A673 (cell line): ENCODE data around the gene GRID2. TPM values are rescaled to one million over a fixed set of nuclear protein-coding genes. Genes with fewer than 3 reads are reported as not detected.

Experiments
- BruUV-seq: library from RNA; stranded (reverse); fragments of 400-500 nt; replicated peaks from 2 replicates; lab custom pipeline; 2021; lab: Mats Ljungman, UMichigan
- CTCF ChIA-PET: fragments of 300-600 bp; sonication (Branson Sonifier 250); formaldehyde crosslinking; loops from one replicate; lab custom pipeline; 2022; ENCODE audit warnings: antibody characterized with exemption; lab: Charles Lee
- POLR2A ChIA-PET: fragments of 300-600 bp; sonication (Branson Sonifier 250); formaldehyde crosslinking; loops from one replicate; lab custom pipeline; 2022; ENCODE audit warnings: antibody characterized with exemption; ENCODE audit not compliant: low non-redundant PET; lab: Charles Lee
- DNase-seq: peaks from one replicate; pipeline ENCODE4 v3.0.0-alpha.2; 2015; ENCODE audit warnings: low spot score
- H3K27ac ChIP-seq: fragments of 200-600 bp; sonication (generic); 2 replicates; pipeline ENCODE4 v1.5.1; 2016; ENCODE audit warnings: mixed run types, low read depth, mild to moderate bottlenecking, mixed read lengths, antibody characterized with exemption, low read length; ENCODE audit not compliant: poor library complexity, severe bottlenecking
- H3K27me3 ChIP-seq: fragments of 200-600 bp; sonication (generic); replicated peaks from 2 replicates; pipeline ENCODE4 v1.6.1; 2017; ENCODE audit warnings: mixed run types, low read depth, mild to moderate bottlenecking, mixed read lengths, antibody characterized with exemption, low read length; ENCODE audit not compliant: insufficient read depth, poor library complexity
- H3K36me3 ChIP-seq: fragments of 200-600 bp; sonication (generic); 2 replicates; pipeline ENCODE4 v1.6.1; 2016; ENCODE audit warnings: mixed run types, mild to moderate bottlenecking, mixed read lengths, antibody characterized with exemption, low read length; ENCODE audit not compliant: insufficient read depth, poor library complexity, severe bottlenecking
- H3K4me1 ChIP-seq: fragments of 200-600 bp; sonication (generic); 2 replicates; pipeline ENCODE4 v1.6.1; 2017; ENCODE audit warnings: mixed run types, mild to moderate bottlenecking, mixed read lengths, antibody characterized with exemption, low read length; ENCODE audit not compliant: insufficient read depth, poor library complexity, severe bottlenecking
- H3K4me3 ChIP-seq: fragments of 200-600 bp; sonication (generic); 2 replicates; pipeline ENCODE4 v1.5.1; 2016; ENCODE audit warnings: low read depth, mixed run types, mild to moderate bottlenecking, mixed read lengths, low read length; ENCODE audit not compliant: poor library complexity, severe bottlenecking
- H3K9me3 ChIP-seq: fragments of 200-600 bp; sonication (generic); 2 replicates; pipeline ENCODE4 v1.6.1; 2016; ENCODE audit warnings: mixed run types, low read depth, mild to moderate bottlenecking, mixed read lengths, antibody characterized with exemption, low read length; ENCODE audit not compliant: poor library complexity, severe bottlenecking
- CTCF ChIP-seq: fragments of 300-800, 200-600 bp; sonication (generic); conservative IDR thresholded peaks from 2 replicates; pipeline ENCODE4 v1.5.1; 2017; ENCODE audit warnings: low read depth, mild to moderate bottlenecking, antibody characterized with exemption, low read length, moderate library complexity, mixed read lengths
- EZH2 ChIP-seq: fragments of 200-600 bp; sonication (generic); IDR thresholded peaks from 2 replicates; pipeline ENCODE4 v1.6.1; 2017; ENCODE audit warnings: borderline replicate concordance, low read depth, mild to moderate bottlenecking, mixed read lengths, antibody characterized with exemption, low read length; ENCODE audit not compliant: poor library complexity, severe bottlenecking
- intact Hi-C: fragments of 100-400 bp; cut with micrococcal nuclease; formaldehyde crosslinking; loops from one replicate; pipeline ENCODE4 v1.10.0; 2022; ENCODE audit not compliant: unreplicated experiment
- total RNA-seq: library from RNA; stranded (reverse); gene quantifications from 2 replicates; pipeline ENCODE4 v1.2.3, GENCODE V29; 2021

The GRID2 gene
- total RNA-seq, 1 experiment from 2014 or later: not detected

DNA sequence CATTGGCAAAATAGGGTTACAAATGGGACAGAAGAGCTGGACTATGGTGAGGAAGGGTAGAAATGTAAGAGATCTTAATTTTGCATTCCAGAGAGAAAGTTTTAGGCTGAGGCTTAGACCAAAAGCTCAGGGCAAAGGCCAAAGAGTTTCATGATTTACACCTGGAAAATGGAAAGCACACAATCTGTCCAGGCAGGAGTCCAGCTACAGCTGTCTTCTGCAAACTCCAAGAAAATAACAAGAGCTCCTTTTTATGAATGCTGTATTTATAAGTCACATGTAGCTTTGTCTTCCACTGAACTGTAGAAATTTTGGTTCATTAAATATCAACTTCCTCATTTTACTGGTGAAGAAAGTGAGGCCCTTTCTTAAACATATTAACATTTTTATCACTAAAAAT is 1236.8 kb downstream of the GRID2 start:
- intact Hi-C loops: no loop called here
- H3K4me1 ChIP-seq: no peaks in the 10 kb centered on the region
- H3K27ac ChIP-seq: no peak overlapping the region
- no peak for TF ChIP-seq EZH2
- no peak for TF ChIP-seq CTCF
- ChIA-PET POLR2A (no interaction called here), CTCF (no interaction called here)
- H3K36me3 ChIP-seq: no peaks in the 10 kb centered on the region
- no peak overlapping the region for H3K4me3 ChIP-seq
- no peaks in the 10 kb centered on the region for H3K9me3 ChIP-seq
- DNase-seq: no peak
- BruUV-seq: no TSS peak
- no peaks in the 10 kb centered on the region for H3K27me3 ChIP-seq

GRCh38 chr4:93561842-93562241 is 1258.1 kb downstream of the GRID2 start:
- ChIA-PET CTCF (no interaction called here), POLR2A (no interaction called here)
- no peak overlapping the region for H3K27ac ChIP-seq
- no peak for TF ChIP-seq EZH2
- no peaks in the 10 kb centered on the region for H3K36me3 ChIP-seq
- no peaks in the 10 kb centered on the region for H3K27me3 ChIP-seq
- intact Hi-C loops: no loop called here
- H3K4me1 ChIP-seq: no peaks in the 10 kb centered on the region
- no peak for DNase-seq
- no TSS peak for BruUV-seq
- no peak overlapping the region for H3K4me3 ChIP-seq
- no peaks in the 10 kb centered on the region for H3K9me3 ChIP-seq

DNA sequence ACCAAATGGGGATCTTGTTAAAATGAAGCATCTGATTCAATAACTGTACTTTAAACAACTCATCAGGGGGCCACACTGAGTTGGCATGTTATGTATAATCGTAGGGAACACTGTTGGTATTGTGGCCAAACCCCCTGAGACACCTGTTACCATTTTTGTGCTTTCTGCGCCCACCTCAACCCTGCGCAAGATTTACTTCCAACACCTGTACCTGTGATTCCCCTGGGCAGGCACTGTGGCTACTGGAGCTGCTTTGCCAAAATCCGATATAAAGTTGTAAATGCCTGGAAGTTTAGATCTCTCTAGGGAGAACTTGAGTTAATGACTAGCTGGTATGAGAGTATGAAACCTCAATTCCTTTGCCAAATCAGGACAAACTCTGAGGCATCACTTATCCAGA is 1265.0 kb downstream of the GRID2 start:
- H3K4me3 ChIP-seq: no peak overlapping the region
- ChIA-PET POLR2A (no interaction called here), CTCF (no interaction called here)
- H3K27me3 ChIP-seq: no peaks in the 10 kb centered on the region
- no peaks in the 10 kb centered on the region for H3K9me3 ChIP-seq
- no peak for TF ChIP-seq EZH2
- TF ChIP-seq CTCF: no peak
- no peaks in the 10 kb centered on the region for H3K36me3 ChIP-seq
- no peaks in the 10 kb centered on the region for H3K4me1 ChIP-seq
- DNase-seq: no peak
- intact Hi-C loops: no loop called here
- H3K27ac ChIP-seq: no peak overlapping the region
- no TSS peak for BruUV-seq

DNA sequence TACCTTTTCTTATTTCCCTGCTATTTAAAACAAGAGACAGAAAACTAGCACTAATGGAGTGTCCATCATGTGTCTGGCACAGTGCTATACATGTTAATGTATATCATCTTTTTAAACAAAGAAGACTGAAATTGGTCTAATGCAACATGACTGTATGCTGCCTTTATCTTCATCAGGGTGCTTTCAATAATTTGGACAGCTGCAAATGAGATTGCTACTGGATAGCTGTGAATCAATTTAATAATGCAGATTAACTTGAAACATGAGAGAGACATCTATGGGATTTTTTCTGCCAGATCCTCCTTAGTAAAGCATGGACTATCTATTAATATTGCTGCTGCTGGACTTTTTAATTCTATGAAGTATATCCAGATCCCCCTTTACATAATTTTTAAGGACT is 1269.5 kb downstream of the GRID2 start:
- POLR2A ChIA-PET: no interaction called here
- H3K4me1 ChIP-seq: no peaks in the 10 kb centered on the region
- H3K4me3 ChIP-seq: no peak overlapping the region
- intact Hi-C loops: no loop called here
- H3K36me3 ChIP-seq: no peaks in the 10 kb centered on the region
- BruUV-seq: no TSS peak
- TF ChIP-seq CTCF (no peak), EZH2 (no peak)
- no peaks in the 10 kb centered on the region for H3K9me3 ChIP-seq
- H3K27me3 ChIP-seq: no peaks in the 10 kb centered on the region
- CTCF ChIA-PET: no interaction called here
- no peak for DNase-seq
- H3K27ac ChIP-seq: no peak overlapping the region
